CD4-positive, alpha-beta T cell treated with Interleukin-4 for 1 hour (primary cell): Measurements from ENCODE around the gene PADI2.
A peak's percentile ranks its signal among the peaks of the same experiment; 100 is the strongest.

Experiments
- DNase-seq, 2 donors: peaks; one replicate each; pipeline ENCODE4 v3.0.0-alpha.2; 2020 to 2022

PADI2 gene

DNA sequence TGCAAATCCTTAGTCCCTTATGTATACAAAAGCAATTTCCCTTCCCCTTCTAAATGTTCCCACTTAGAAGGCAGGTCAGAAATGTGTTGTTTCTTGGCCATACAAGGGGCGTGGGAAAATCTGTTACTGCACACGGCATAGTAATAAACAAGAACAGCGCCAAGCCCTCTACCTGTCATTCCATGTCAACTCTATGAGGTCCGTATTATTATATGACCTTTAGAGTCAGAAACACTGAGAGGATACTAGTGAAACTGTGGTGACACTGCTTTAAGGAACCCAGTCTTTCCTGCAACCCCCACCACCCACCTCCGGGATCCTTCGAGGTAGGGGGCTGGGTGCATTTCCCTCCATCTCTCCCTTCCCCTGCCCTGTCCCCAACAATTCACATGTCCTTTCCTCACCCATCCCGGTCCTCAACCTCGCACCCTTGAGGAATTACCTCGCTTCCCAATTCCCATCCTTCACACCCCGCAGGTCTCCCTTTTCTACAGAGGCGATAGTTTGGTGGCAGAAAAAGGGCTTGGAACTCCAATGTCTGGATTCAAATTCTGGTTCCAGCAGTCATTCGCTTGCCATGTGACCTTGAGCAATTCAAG lies 66.1 kb downstream of the PADI2 start:
- DNase-seq, result no peak

DNA sequence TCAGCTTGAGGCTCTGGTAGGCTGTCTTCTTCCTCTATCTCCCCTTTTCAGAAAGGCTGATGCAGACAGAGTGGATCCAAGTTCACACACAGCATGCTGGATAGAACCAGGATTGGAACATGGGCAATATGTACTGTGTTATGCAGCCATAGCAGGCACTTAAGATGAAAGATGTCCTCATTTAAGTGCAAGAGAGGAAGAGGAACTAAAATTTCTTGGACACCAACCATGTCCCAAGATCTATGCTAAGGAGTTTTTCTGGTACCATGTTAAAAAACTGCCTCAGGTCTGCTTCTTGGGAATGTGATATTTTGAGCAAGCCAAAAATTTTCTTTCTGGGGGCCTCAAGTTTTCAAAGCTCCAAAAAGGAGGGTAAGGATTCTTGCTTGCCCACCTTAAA lies 66.6 kb downstream of the PADI2 start:
- DNase-seq, result no peak

DNA sequence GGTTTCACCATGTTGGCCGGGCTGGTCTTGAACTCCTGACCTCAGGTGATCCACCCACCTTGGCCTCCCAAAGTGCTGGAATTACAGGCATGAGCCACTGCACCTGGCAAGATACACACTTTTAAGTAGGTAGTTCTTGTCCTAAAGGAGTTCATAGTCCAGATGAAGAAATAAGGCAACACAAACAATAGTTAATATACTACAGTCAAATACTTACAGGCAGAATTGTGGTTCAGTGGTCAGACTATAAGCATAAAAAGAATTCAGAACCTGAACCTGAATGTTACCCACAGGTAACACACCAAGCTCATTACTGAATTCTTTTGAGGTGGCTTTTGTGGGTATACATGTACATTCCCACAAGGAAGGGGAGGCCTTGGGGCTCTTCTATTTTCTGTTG lies 67.2 kb downstream of the PADI2 start:
- no peak for DNase-seq

DNA sequence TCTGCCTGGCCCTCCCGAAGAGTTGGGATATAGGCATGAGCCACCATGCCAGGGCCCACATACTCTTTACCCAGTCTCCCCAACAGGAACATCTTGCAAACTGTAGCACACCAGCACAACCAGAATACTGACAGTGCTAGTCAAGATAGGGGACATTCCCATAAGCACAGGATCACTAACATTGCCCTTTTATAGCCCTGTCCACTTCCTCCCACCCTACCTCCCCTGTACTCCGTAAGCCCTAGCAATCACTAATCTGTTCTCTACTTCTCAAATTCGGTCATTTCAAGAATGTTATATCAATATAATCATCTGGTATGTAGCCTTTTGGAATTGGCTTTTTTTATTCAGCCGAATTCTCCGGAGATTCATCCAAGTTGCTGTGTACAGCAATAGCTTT lies 71.3 kb downstream of the PADI2 start:
- DNase-seq, result no peak

DNA sequence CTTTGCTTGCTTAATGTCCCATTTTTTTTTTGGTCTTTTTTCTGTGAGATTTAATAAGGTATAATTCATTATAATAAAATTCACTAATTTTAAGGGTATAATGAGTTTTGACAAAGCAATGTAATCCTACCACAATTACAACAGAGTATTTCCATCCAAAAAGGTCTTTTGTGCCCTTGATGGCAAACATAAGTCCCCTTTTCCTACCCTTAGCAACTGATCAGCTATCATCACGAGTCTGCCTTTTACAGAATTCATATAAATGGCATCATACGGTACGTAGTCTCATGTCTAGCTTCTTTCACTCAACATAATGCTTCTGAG lies 73.0 kb downstream of the PADI2 start:
- DNase-seq, result no peak

DNA sequence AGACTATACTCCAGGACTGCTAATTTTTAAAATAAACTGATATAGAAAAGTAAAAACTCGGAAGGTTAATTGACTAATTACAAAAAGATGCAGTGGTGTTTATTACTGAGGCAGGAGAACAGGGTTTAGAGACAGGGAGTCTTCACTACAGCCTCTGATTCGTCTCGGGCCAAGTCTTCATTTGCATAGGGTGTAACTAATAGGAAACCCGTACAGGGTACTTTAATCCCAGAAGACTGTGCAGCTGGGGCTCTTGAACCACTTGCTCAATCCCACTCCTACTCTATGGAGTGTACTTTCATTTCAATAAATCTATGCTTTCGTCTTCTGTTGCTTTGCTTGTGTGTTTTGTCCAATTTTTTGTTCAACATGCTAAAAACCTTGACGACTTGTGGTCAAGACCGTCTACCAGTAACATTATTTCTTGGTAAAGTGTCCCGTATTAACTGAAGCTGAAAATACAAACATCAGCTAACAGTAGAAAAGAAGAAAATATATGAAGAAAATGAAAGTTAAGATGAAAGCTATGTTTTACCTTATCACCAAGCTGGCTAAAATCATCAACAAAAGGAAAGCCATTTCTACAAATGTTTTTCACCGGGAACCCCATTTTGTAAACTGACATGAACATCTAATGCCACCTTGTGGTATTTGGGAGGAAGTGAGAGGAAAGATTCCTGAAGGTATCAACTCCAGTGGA lies 73.5 kb downstream of the PADI2 start:
- DNase-seq, result peak in 1 of 2 donors; percentile 56

DNA sequence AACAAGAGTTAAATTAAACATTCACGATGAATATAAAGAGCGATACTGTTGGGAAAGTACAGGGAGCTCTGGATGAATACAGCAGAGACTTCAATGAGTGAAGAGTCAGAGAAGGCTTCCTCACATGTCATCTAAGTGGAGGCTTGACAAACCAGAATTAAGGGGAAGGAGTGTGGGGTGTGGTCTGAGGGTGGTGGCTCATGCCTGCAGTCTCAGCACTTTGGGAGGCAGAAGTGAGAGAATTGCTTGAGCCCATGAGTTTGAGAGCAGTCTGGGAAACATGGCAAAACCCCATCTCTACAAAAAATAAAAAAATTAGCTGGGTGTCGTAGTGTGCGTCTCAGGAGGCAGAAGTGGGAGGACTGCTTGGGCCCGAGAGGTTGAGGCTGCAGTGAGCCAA lies 74.1 kb downstream of the PADI2 start:
- peak in 1 of 2 donors; percentile 24 for DNase-seq

DNA sequence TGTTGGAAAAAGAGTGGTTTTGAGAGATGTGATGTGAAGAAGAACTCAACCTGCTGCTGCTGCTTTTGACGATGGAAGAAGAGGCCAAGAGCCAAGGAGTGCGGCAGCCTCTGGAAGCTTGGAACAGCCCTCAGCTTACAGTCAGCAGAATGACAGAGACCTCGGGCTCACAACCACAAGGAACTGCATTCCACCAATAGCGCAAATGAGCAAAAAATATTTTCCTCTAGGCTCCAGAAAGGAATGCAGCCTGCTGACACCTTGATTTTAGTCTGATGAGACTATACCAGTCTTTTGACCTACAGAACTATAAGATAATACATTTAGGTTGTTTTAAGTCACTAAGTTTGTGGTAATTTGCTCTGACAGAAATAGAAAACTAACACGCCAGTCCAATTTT lies 75.6 kb downstream of the PADI2 start:
- DNase-seq, result no peak

DNA sequence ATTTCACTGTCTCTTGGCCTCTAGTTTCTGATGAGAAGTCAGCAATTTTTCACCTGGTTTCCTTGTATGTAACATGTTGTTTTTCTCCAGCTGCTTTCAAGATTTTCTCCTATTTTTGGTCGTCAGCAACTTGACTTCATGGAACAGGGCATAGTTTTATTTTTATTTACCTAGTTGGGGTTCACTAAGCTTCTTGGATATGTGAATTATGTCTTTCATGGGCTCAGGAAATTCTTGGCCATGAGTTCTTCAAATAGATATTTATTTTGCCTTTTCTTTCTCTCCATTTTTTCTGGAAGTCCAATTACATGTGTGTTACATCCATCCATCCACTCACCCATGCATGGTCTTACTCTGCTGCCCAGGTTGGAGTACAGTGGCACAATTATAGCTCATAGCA lies 79.1 kb downstream of the PADI2 start:
- DNase-seq, result no peak

DNA sequence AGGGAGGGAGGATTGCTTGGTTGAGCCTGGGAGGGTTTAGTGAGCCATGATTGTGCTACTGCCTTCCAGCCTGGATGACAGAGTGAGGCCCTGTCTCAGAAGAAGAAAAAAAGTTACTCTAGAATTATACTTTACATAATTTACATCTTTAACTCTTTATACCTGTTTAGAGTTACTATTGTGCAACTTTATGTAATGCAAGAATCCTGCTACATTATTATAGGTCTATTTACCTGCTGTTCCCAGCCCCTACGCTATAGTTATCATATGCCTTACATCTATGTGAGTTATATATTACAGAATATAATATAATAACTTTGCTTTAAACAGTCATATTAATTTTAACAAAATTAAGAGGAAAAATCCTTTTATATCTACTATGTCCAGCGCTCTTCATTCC lies 79.7 kb downstream of the PADI2 start:
- no peak for DNase-seq

DNA sequence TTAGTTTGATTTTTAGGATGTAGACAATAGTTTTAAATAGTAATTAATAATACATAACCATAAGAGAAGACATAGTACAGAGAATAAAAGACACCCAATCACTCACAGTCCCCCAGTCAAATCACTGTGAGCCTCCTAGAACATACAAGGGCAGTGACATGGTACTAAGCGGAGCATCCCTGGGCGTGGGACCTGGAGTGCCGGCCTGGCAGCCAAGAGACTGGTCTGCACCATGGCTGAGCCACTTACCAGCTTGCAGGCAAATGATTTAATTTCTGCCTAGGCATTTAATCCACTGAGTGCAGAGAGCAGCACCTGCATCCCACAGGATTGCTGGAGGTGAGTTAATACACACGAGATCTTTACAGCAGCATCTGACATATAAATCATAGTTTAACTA lies 85.8 kb downstream of the PADI2 start:
- DNase-seq, result no peak

DNA sequence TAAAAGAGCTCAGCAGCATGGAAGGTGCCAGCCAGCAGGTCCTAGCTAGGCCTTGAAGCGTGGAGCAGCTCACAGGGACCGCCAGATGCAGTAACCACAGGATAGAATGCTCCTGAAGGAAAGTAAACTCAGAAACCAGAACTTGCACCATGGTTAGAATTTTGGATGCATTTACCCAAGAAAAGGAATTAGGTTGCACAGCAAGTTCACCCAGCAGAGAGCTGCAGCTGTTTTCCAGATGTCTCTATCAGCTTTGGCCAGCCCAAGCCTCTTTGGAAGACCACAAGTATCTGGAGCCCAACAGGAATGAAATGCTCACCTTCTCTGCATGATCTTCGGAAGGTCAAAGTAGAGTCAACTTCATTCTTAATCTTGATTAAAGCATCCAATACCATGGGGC lies 86.5 kb downstream of the PADI2 start:
- DNase-seq, result no peak

DNA sequence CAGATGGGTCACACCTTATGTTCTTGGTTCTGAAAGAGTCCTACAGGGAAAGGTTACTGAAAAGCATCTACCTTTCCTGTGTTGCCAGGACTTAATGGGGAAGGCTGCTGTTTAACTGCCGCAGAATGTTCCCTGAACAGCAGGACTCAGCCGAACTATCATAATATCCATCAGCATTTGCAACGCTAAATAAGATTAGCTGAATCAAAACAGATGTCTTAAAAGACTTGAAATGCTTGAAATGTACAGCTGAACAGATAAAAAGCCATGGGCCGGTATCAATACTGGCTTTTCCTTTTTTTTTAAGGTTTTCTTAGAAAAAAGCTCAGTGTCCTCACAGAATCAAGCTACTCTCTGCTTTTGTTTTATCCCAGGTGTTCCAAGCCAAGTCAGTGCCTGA lies 87.8 kb downstream of the PADI2 start:
- DNase-seq, result no peak

DNA sequence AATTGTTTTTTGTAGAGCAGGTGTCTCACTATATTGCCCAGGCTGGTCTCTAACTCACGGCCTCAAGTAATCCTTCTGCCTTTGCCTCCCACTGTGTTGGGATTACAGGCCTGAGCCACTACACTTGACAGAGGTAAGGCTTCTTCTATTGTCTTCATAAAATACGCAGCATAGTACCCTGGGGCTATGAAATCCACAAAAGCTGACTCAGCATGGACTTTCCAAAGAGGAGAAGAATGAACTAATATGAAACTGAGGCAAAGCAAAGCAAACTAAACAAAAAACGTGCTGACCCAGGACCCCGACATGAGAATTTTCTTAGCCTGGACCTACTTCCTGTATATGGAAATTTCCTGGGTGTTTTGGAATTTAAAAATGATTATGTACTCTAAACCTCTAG lies 89.0 kb downstream of the PADI2 start:
- no peak for DNase-seq

DNA sequence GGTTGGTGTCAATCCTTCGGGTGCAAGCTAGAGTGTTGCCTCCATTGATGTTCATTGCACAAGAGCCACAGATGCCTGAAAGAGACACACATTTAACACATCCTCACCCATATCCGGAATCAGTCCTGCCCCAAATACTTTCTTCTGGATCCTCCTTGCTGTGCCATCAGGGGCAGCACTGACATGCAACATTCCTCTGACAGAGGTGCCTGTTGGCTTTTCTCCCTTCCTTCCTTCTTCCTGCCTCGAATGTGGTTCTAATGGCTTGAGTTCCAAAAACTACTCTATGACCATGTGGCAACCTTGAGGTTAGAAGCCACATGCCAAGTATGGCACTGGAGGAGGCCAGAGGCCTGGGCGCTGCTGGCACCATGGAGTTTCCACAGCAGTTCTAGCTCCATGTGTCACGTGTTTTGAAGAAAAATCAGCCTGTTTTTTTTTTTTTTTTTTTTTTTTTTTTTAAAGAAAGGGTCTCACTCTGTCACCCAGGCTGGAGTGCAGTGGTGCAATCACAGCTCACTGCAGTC lies 90.5 kb downstream of the PADI2 start:
- DNase-seq, result no peak

DNA sequence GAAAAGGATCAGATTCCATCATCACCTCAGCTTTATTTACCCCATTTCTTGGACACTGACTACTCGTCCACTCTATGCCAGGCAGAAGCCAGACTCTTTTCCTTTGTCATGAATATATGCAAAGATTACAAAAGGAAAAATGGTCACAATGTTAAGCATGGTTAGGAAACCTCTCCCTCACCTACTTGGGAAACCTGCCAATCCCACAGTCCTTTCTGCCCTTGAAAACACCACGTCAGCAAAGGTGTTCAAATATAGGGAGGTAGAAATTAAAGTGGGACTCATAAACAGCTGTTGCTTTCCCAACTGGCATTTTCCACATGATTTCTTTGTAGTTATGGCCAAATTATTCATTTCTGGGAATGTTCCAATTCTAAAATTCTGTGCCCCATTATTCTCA lies 91.4 kb downstream of the PADI2 start:
- DNase-seq, result no peak

DNA sequence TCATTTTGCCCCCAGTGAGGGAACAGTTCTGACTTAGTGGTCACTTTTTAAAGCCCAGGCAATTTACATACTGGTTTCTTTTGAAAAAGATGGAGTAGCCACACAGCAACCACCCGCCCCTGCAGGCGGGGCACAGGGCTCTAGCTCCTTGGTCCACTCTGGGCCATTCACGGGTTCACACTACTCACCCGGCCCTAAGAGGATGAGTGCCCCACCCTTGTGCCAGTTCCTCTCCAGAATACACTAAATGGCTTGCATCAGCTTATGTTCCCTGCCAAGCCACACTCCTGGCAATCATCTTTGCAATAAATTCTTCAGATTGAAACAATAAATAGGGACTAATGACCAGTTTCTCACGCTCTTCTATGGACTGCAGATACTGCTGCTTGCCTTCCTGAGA lies 91.8 kb downstream of the PADI2 start:
- no peak for DNase-seq

DNA sequence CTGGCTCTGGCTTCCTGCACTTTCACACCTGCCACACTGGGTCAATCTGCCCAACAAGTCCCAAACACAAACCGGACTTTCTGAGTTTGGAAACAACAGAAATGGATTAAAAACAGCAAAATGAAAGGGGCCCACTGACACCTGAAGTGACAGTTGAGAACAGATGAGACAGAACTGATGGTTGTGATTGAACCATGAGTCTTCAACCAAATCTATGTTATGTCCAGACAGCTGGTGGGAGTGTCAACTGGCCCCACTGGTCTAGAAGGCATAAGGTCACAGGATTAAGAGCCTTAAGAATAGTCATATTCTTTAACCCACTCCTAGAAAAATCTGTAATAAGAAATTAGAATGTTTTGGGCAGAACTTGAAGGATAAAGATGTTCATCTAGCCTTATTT lies 94.5 kb downstream of the PADI2 start:
- DNase-seq, result no peak

DNA sequence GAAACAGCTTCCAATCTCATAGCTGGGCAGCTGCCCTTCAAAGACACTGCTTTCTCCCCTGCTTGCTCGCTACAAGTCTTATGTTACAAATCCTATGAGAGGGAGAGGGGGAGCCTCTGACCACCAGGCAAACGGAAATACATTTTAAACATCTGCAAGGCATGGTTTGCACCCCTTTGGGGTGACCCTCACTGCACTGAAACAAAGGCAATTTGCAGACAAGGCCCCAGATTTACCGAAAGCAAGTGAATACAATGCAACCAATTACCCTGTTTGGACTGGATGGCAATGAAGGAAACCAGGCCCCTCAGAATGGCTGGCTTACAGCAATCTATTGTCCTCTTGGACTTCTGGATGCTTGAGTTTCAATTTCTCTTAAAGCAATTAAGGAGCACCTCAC lies 95.7 kb downstream of the PADI2 start:
- DNase-seq, result no peak

DNA sequence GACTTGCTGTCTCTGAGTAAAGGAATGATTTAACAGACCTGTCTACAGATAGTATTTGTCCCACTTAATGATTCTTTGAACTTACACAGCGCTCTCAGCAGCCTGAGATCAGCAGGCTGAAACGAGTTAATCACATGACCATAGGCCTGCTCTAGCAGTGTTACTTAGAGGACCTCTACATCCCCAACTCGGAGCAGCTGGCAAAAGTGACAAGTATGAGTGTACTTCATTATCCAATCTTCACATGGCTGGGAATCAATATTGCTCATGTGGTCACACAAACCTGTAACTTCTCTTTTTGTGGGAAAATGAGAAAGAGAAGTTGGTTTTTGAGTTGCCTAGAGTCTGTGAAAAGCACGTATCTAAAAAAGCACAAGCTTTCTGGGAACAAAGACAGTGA lies 96.1 kb downstream of the PADI2 start:
- no peak for DNase-seq

DNA sequence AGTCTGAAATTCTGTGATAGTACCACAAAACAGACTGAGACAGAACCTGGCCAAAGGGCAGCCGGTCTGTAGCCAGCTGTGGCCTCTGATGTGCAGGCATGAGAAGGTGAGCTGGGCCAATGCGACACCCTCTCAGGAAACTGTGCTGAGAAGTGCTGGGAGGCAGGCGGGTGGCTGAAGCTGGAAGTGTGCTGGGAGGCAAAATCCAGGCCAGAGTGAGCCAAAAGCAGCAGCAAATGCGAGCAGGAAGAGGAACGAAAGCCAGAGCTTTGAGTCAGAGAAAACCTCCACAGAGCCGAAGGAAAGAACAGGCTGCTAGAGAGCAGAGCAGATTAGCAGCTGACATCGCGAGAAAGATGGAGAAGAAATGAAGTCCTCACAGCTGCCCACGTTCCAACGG lies 97.4 kb downstream of the PADI2 start:
- no peak for DNase-seq

DNA sequence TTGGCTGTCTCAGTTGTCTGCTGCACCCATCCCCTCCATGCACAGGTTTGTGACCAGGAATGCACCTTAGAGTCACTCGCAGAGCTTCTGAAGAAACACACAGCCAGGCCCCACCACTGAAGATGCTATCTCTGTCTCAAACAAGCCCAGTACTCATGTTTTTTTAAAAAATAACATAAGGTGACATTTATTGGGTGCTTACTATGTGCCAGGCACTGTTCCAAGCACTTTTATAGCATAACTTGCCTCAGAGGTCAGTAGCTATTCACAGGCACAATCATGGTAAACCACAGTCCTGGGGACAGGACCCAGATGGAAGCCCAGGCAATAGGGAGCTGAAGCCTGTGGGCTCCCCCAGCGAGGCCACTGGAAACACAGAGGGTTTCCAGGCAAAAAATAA lies 98.7 kb downstream of the PADI2 start:
- DNase-seq, result no peak

DNA sequence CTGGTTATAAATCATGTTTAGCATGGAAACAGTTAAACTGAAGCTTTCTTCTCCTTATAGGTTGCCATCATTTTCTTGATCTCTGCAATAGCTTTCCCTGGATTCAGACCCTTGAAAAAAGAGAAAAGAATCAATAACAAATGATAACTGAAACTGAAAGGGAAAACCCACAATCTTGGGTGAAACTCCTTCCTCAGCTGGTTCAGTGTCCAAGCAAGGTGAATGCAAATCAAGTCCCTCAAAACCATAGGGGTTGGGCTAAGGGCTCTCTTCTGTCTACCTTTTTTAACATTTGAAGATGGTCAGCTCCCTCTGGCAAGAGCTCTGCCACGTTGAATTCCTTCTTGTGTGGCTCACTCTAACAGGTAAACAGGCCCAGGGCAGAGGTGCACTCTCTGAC lies 100.4 kb downstream of the PADI2 start:
- no peak for DNase-seq

DNA sequence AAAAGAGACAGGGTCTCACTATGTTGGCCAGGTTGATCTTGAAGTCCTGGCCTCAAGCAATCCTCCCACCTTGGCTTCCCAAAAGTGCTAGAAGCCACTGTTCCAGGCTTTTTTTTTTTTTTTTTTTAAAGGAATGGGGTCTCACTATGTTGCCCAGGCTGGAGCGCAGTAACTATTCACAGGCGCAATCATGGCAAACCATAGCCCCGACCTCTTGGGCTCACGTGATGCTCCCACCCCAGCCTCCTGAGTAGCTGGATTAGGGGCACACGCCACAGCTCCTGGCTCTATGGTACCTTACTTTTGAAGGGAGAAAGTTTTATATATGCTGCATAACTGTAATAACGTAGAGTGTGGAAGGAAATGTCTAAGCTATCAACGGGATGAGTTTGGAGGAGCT lies 101.8 kb downstream of the PADI2 start:
- DNase-seq, result no peak
